ENCODE results near the gene MYMX.

- TF ChIP-seq CTCF (IDR thresholded peaks at IDR 0.05) (no peak), POLR2A (IDR thresholded peaks at IDR 0.05) (peak; percentile 61)
Measured at GRCh38 chr6:44219053-44219814, 2.5 kb downstream of the MYMX start.

Measured in right lobe of liver (tissue), 4 donors.